Measurements from ENCODE around the gene BUB1. TPM values are rescaled to one million over a fixed set of nuclear protein-coding genes. Genes with fewer than 3 reads are reported as not detected.

BUB1 gene
- total RNA-seq, 2 donors from 2014 or later = 14.7 to 47.3 TPM

DNA sequence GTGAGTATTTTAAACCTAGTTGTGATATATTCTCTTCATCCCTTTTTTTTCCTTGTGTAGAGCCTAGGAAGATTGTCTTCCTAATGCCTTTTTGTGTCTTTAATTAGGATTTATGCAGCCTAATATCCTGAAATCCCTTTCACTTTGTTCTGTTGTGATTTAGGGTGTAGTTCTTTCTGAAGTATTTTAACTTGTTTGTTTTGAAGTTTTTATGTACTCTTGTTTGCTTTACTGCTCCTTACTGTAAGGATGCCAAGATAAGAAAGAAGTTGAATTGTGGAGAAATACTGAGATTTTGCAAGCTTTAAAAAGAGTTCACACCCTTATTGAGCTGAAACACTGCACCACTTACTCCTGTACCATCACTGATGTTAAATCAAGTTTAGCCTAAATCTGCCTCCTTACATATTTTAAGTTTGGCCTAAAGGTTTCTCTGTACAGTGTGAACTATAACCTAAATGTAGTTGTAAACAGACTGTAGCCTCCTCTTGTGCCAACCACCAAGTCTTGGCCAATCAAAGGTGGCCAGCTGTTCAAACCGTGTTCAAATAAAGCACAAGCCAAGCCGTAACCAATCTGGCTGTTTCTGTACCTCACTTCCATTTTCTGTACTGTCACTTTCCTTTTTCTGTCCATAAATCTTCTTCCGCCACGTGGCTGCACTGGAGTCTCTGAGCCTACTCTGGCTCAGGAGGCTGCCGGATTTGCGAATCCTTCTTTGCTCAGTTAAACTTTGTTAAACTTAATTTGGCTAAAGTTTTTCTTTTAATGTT lies 36.8 kb upstream of the BUB1 start:
- TF ChIP-seq, protein P1, sequence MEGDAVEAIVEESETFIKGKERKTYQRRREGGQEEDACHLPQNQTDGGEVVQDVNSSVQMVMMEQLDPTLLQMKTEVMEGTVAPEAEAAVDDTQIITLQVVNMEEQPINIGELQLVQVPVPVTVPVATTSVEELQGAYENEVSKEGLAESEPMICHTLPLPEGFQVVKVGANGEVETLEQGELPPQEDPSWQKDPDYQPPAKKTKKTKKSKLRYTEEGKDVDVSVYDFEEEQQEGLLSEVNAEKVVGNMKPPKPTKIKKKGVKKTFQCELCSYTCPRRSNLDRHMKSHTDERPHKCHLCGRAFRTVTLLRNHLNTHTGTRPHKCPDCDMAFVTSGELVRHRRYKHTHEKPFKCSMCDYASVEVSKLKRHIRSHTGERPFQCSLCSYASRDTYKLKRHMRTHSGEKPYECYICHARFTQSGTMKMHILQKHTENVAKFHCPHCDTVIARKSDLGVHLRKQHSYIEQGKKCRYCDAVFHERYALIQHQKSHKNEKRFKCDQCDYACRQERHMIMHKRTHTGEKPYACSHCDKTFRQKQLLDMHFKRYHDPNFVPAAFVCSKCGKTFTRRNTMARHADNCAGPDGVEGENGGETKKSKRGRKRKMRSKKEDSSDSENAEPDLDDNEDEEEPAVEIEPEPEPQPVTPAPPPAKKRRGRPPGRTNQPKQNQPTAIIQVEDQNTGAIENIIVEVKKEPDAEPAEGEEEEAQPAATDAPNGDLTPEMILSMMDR (IDR thresholded peaks at IDR 0.05) = no peak
- peak; percentile 56 for DNase-seq
- Histone ChIP-seq H3K36me3 (no peaks in the 10 kb centered on the region), H3K27ac (no peak overlapping the region), H3K4me3 (no peak overlapping the region), H3K9ac (ENCODE audit: low read depth in 2 of 2, low read length in 2 of 2) (no peak overlapping the region), H3K9me3 (no peaks in the 10 kb centered on the region), H3K4me1 (no peaks in the 10 kb centered on the region), H3K27me3 (no peaks in the 10 kb centered on the region)
- intact Hi-C loops (cut with DNase I) = no loop called here

GRCh38 chr2:110713513-110714362 lies 35.9 kb upstream of the BUB1 start:
- no peaks in the 10 kb centered on the region for H3K36me3 ChIP-seq
- TF ChIP-seq, protein P1 (IDR thresholded peaks at IDR 0.05) = no peak
- no peak overlapping the region for H3K4me3 ChIP-seq
- H3K4me1 ChIP-seq = no peaks in the 10 kb centered on the region
- no peak overlapping the region for H3K27ac ChIP-seq
- no peak overlapping the region for H3K9ac ChIP-seq (ENCODE audit: low read depth in 2 of 2, low read length in 2 of 2)
- no peaks in the 10 kb centered on the region for H3K27me3 ChIP-seq
- no peaks in the 10 kb centered on the region for H3K9me3 ChIP-seq
- intact Hi-C loops (cut with DNase I) = no loop called here
- no peak for DNase-seq

- no peak overlapping the region for H3K27ac ChIP-seq
- intact Hi-C loops (cut with DNase I) = no loop called here
- no peaks in the 10 kb centered on the region for H3K4me1 ChIP-seq
- no peaks in the 10 kb centered on the region for H3K9me3 ChIP-seq
- H3K36me3 ChIP-seq = no peaks in the 10 kb centered on the region
- TF ChIP-seq, protein P1 (IDR thresholded peaks at IDR 0.05) = no peak
- no peaks in the 10 kb centered on the region for H3K27me3 ChIP-seq
- H3K9ac ChIP-seq (ENCODE audit: low read depth in 2 of 2, low read length in 2 of 2) = no peak overlapping the region
- H3K4me3 ChIP-seq = no peak overlapping the region
- DNase-seq = no peak
Measured at GRCh38 chr2:110712737-110713136, 34.9 kb upstream of the BUB1 start.

DNA sequence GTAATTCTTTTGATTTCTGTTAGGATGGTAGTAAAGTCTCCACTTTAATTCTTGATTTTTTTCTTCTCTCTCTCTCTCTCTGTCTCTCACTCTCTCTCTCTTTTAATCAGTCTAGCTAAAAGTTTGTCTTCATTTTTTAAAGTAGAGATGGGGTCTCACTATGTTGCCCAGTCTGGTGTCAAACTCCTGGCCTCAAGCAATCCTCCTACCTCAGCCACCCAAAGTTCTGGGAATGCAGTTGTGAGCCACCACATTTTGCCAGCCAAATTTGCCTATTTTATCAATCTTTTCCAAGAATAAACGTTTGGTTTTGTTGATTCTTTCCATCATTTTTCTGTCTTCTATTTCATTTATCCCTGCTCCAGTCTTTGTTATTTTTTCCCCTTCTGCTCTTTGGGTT lies 30.6 kb upstream of the BUB1 start:
- Histone ChIP-seq H3K9ac (ENCODE audit: low read depth in 2 of 2, low read length in 2 of 2) (no peak overlapping the region), H3K27ac (no peak overlapping the region), H3K9me3 (no peaks in the 10 kb centered on the region), H3K36me3 (no peaks in the 10 kb centered on the region), H3K4me3 (no peak overlapping the region), H3K4me1 (no peaks in the 10 kb centered on the region), H3K27me3 (no peaks in the 10 kb centered on the region)
- TF ChIP-seq, protein P1 (IDR thresholded peaks at IDR 0.05) = no peak
- intact Hi-C loops (cut with DNase I) = no loop called here
- no peak for DNase-seq

DNA sequence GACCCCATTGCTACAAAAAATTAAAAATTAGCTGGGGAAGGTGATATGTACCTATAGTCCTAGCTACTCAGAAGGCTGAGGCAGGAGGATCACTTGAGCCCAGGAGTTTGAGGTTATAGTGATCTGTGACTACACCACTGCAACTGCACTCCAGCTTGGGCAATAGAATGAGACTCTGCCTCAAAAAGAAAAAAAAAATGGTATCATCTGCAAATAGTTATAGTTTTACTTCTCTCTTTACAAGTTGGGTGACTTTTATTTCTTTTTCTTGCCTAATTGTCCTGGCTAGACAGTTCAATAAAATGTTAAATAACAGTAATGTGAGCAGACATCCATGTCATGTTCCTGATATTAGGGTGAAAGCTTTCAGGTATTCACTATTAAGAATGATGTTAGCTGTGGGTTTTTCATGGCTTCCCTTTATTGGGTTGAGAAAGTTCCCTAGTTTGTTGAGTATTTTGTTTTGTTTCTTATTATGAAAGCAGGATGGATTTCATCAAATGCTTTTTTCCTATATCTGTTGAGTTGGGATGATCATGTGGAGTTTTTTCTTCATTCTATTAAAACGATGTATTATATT lies 29.6 kb upstream of the BUB1 start:
- Histone ChIP-seq H3K36me3 (no peaks in the 10 kb centered on the region), H3K9me3 (no peaks in the 10 kb centered on the region), H3K4me3 (no peak overlapping the region), H3K4me1 (no peaks in the 10 kb centered on the region), H3K27ac (no peak overlapping the region), H3K9ac (ENCODE audit: low read depth in 2 of 2, low read length in 2 of 2) (no peak overlapping the region), H3K27me3 (no peaks in the 10 kb centered on the region)
- TF ChIP-seq, protein P1 (IDR thresholded peaks at IDR 0.05) = no peak
- intact Hi-C loops (cut with DNase I) = no loop called here
- DNase-seq = no peak
